ENCODE results near the gene BUB1B.
"Not testable (repeated sequence)": the region's sequence is repeated elsewhere in the genome, so short reads cannot be mapped to it uniquely, and the experiment has no call there.

BUB1B gene

DNA sequence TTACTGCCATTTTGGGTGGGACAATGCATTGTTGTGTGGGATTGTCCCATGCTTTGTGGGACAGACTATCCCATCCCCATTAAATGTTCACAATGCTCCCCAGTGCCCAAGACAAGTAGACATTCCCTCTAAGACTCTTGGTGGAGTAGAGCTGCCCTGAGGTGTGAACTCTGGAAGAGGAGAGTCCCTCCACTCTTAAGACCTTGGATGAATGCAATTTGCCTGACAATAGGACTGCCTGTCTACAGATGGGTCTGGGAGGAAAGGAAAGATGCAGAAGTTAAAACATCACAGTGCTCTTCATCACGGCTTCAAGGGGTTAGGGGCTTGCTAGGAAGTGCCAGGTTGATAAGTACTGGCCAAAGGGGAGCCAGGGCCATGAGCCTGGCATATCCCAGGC lies 6.0 kb upstream of the BUB1B start:
- not testable (repeated sequence) for H4K91ac ChIP-seq (ENCODE audit: low read length); DNase-seq
- 18% methylated on average over 1 of the region's 1 CpG for WGBS

GRCh38 chr15:40155270-40155910 lies 5.5 kb upstream of the BUB1B start:
- WGBS: 15% methylated on average over 4 of the region's 5 CpGs
- Histone ChIP-seq H3K27ac (ENCODE audit: low read length, poor library complexity, severe bottlenecking) (no peak overlapping the region), H3K9me3 (ENCODE audit: control insufficient read depth, low read length) (no peaks in the 10 kb centered on the region), H2BK120ac (ENCODE audit: low read depth, low read length) (no peak overlapping the region), H3K36me3 (ENCODE audit: control insufficient read depth in 1 of 2, insufficient read depth in 2 of 2, low read depth in 1 of 2, low read length in 2 of 2) (no peaks in the 10 kb centered on the region), H2BK15ac (ENCODE audit: low read depth, poor library complexity, severe bottlenecking) (no peak overlapping the region), H4K8ac (ENCODE audit: low read length) (no peak overlapping the region), H3K23ac (ENCODE audit: low read length in 2 of 2) (no peak overlapping the region), H3K79me1 (replicated peaks; ENCODE audit: low read length, poor library complexity, severe bottlenecking) (no peaks in the 10 kb centered on the region), H3K14ac (ENCODE audit: low read length in 2 of 2) (no peak overlapping the region), H4K91ac (ENCODE audit: low read length) (no peak overlapping the region), H3K4me2 (ENCODE audit: low read length, poor library complexity, severe bottlenecking) (no peak overlapping the region), H2BK12ac (ENCODE audit: low read length in 2 of 2) (no peak overlapping the region), H3K18ac (ENCODE audit: low read depth in 1 of 2, low read length in 2 of 2) (no peak overlapping the region), H3K27me3 (ENCODE audit: control insufficient read depth in 1 of 2, insufficient read depth in 1 of 2, low read length in 2 of 2) (peaks cover 0 to 4% of the 10 kb centered on the region in 2 experiments), H3K4me1 (ENCODE audit: control insufficient read depth, insufficient read depth, low read depth, low read length) (no peaks in the 10 kb centered on the region), H3K4me3 (ENCODE audit: insufficient read depth in 1 of 2, low read depth in 1 of 2, low read length in 2 of 2) (no peak overlapping the region), H2BK5ac (ENCODE audit: low read depth, low read length, poor library complexity, severe bottlenecking) (no peak overlapping the region), H2AK5ac (ENCODE audit: low read length, severe bottlenecking) (no peak overlapping the region), H3K9ac (ENCODE audit: low read length) (no peak overlapping the region), H2AFZ (ENCODE audit: low read depth, low read length) (no peak overlapping the region), H3K4ac (ENCODE audit: low read depth in 1 of 2, low read length in 2 of 2) (no peak overlapping the region)
- no peak for DNase-seq

More for the DNA sequence above, 6.0 kb upstream of the BUB1B start:
- H3K9me3 ChIP-seq (ENCODE audit: control insufficient read depth, low read length); H4K8ac ChIP-seq (ENCODE audit: low read length); H2BK5ac ChIP-seq (ENCODE audit: low read depth, low read length, poor library complexity, severe bottlenecking); H3K9ac ChIP-seq (ENCODE audit: low read length); H3K4me1 ChIP-seq (ENCODE audit: control insufficient read depth, insufficient read depth, low read depth, low read length); H2BK15ac ChIP-seq (ENCODE audit: low read depth, poor library complexity, severe bottlenecking); H2AFZ ChIP-seq (ENCODE audit: low read depth, low read length); H3K36me3 ChIP-seq (ENCODE audit: control insufficient read depth in 1 of 2, insufficient read depth in 2 of 2, low read depth in 1 of 2, low read length in 2 of 2); H2BK12ac ChIP-seq (ENCODE audit: low read length in 2 of 2); H3K4me3 ChIP-seq (ENCODE audit: insufficient read depth in 1 of 2, low read depth in 1 of 2, low read length in 2 of 2); H3K18ac ChIP-seq (ENCODE audit: low read depth in 1 of 2, low read length in 2 of 2); H3K4me2 ChIP-seq (ENCODE audit: low read length, poor library complexity, severe bottlenecking); H3K79me1 ChIP-seq (replicated peaks; ENCODE audit: low read length, poor library complexity, severe bottlenecking); H3K27ac ChIP-seq (ENCODE audit: low read length, poor library complexity, severe bottlenecking); H3K14ac ChIP-seq (ENCODE audit: low read length in 2 of 2); H3K27me3 ChIP-seq (ENCODE audit: control insufficient read depth in 1 of 2, insufficient read depth in 1 of 2, low read length in 2 of 2); H2BK120ac ChIP-seq (ENCODE audit: low read depth, low read length); H3K23ac ChIP-seq (ENCODE audit: low read length in 2 of 2); H3K4ac ChIP-seq (ENCODE audit: low read depth in 1 of 2, low read length in 2 of 2); H2AK5ac ChIP-seq (ENCODE audit: low read length, severe bottlenecking): not testable (repeated sequence)

- no peak overlapping the region for H4K91ac ChIP-seq (ENCODE audit: low read length)
- H3K4ac ChIP-seq (ENCODE audit: low read depth in 1 of 2, low read length in 2 of 2): no peak overlapping the region
- H3K4me1 ChIP-seq (ENCODE audit: control insufficient read depth, insufficient read depth, low read depth, low read length): peaks cover 3% of the 10 kb centered on the region
- no peak overlapping the region for H2BK15ac ChIP-seq (ENCODE audit: low read depth, poor library complexity, severe bottlenecking)
- H3K79me1 ChIP-seq (replicated peaks; ENCODE audit: low read length, poor library complexity, severe bottlenecking): peaks cover 4% of the 10 kb centered on the region
- no peaks in the 10 kb centered on the region for H3K9me3 ChIP-seq (ENCODE audit: control insufficient read depth, low read length)
- H4K8ac ChIP-seq (ENCODE audit: low read length): no peak overlapping the region
- H3K36me3 ChIP-seq (ENCODE audit: control insufficient read depth in 1 of 2, insufficient read depth in 2 of 2, low read depth in 1 of 2, low read length in 2 of 2): no peaks in the 10 kb centered on the region
- H3K4me3 ChIP-seq (ENCODE audit: insufficient read depth in 1 of 2, low read depth in 1 of 2, low read length in 2 of 2): no peak overlapping the region
- H2BK5ac ChIP-seq (ENCODE audit: low read depth, low read length, poor library complexity, severe bottlenecking): no peak overlapping the region
- no peak overlapping the region for H2AK5ac ChIP-seq (ENCODE audit: low read length, severe bottlenecking)
- no peak overlapping the region for H3K9ac ChIP-seq (ENCODE audit: low read length)
- H2BK12ac ChIP-seq (ENCODE audit: low read length in 2 of 2): no peak overlapping the region
- H3K23ac ChIP-seq (ENCODE audit: low read length in 2 of 2): no peak overlapping the region
- H2AFZ ChIP-seq (ENCODE audit: low read depth, low read length): no peak overlapping the region
- peaks cover 0 to 4% of the 10 kb centered on the region in 2 experiments for H3K27me3 ChIP-seq (ENCODE audit: control insufficient read depth in 1 of 2, insufficient read depth in 1 of 2, low read length in 2 of 2)
- no peak overlapping the region for H3K4me2 ChIP-seq (ENCODE audit: low read length, poor library complexity, severe bottlenecking)
- H3K14ac ChIP-seq (ENCODE audit: low read length in 2 of 2): no peak overlapping the region
- DNase-seq: no peak
- H3K27ac ChIP-seq (ENCODE audit: low read length, poor library complexity, severe bottlenecking): no peak overlapping the region
- H2BK120ac ChIP-seq (ENCODE audit: low read depth, low read length): no peak overlapping the region
- 84% methylated on average over 7 of the region's 7 CpGs for WGBS
- H3K18ac ChIP-seq (ENCODE audit: low read depth in 1 of 2, low read length in 2 of 2): no peak overlapping the region
Observed at GRCh38 chr15:40157778-40158447, 3.0 kb upstream of the BUB1B start.

GRCh38 chr15:40160021-40160420 lies 848 bp upstream of the BUB1B start:
- H4K8ac ChIP-seq (ENCODE audit: low read length): no peak overlapping the region
- no peak overlapping the region for H2AFZ ChIP-seq (ENCODE audit: low read depth, low read length)
- DNase-seq: no peak
- H3K27me3 ChIP-seq (ENCODE audit: control insufficient read depth in 1 of 2, insufficient read depth in 1 of 2, low read length in 2 of 2): peaks cover 0 to 4% of the 10 kb centered on the region in 2 experiments
- no peaks in the 10 kb centered on the region for H3K9me3 ChIP-seq (ENCODE audit: control insufficient read depth, low read length)
- no peak overlapping the region for H2BK5ac ChIP-seq (ENCODE audit: low read depth, low read length, poor library complexity, severe bottlenecking)
- no peak overlapping the region for H2AK5ac ChIP-seq (ENCODE audit: low read length, severe bottlenecking)
- H2BK15ac ChIP-seq (ENCODE audit: low read depth, poor library complexity, severe bottlenecking): no peak overlapping the region
- H2BK120ac ChIP-seq (ENCODE audit: low read depth, low read length): no peak overlapping the region
- H3K18ac ChIP-seq (ENCODE audit: low read depth in 1 of 2, low read length in 2 of 2): no peak overlapping the region
- H3K4me1 ChIP-seq (ENCODE audit: control insufficient read depth, insufficient read depth, low read depth, low read length): peaks cover 3% of the 10 kb centered on the region
- H3K36me3 ChIP-seq (ENCODE audit: control insufficient read depth in 1 of 2, insufficient read depth in 2 of 2, low read depth in 1 of 2, low read length in 2 of 2): no peaks in the 10 kb centered on the region
- no peak overlapping the region for H3K4me3 ChIP-seq (ENCODE audit: insufficient read depth in 1 of 2, low read depth in 1 of 2, low read length in 2 of 2)
- no peak overlapping the region for H3K9ac ChIP-seq (ENCODE audit: low read length)
- no peak overlapping the region for H3K23ac ChIP-seq (ENCODE audit: low read length in 2 of 2)
- H3K4me2 ChIP-seq (ENCODE audit: low read length, poor library complexity, severe bottlenecking): no peak overlapping the region
- H3K79me1 ChIP-seq (replicated peaks; ENCODE audit: low read length, poor library complexity, severe bottlenecking): peaks cover 7% of the 10 kb centered on the region
- no peak overlapping the region for H3K14ac ChIP-seq (ENCODE audit: low read length in 2 of 2)
- H4K91ac ChIP-seq (ENCODE audit: low read length): no peak overlapping the region
- no peak overlapping the region for H2BK12ac ChIP-seq (ENCODE audit: low read length in 2 of 2)
- 91% methylated on average over 3 of the region's 3 CpGs for WGBS
- H3K27ac ChIP-seq (ENCODE audit: low read length, poor library complexity, severe bottlenecking): no peak overlapping the region
- no peak overlapping the region for H3K4ac ChIP-seq (ENCODE audit: low read depth in 1 of 2, low read length in 2 of 2)

All from mesenchymal stem cell (in vitro differentiated cells and primary cell).